Muscle of leg (tissue), 11 donors: ENCODE measurements around the gene PDZD7. TPM values are rescaled to one million over a fixed set of nuclear protein-coding genes. Genes with fewer than 3 reads are reported as not detected.

ENCODE experiments used
- DNase-seq: peaks from one replicate; pipeline ENCODE4 v3.0.0; 2013
- H3K27ac ChIP-seq: one replicate; pipeline ENCODE4 v1.5.1; 2013; ENCODE audit warnings: mild to moderate bottlenecking, low read length, control low read depth
- H3K27me3 ChIP-seq: one replicate; pipeline ENCODE4 v1.6.1; 2013; ENCODE audit warnings: low read length; ENCODE audit not compliant: control insufficient read depth, insufficient read depth
- H3K36me3 ChIP-seq: one replicate; pipeline ENCODE4 v1.6.1; 2013; ENCODE audit warnings: low read length; ENCODE audit not compliant: control insufficient read depth, insufficient read depth
- H3K4me1 ChIP-seq: one replicate; pipeline ENCODE4 v1.6.1; 2013; ENCODE audit warnings: low read length; ENCODE audit not compliant: control insufficient read depth, insufficient read depth
- H3K4me3 ChIP-seq: one replicate; pipeline ENCODE4 v1.5.1; 2013; ENCODE audit warnings: low read length, control low read depth
- H3K9me3 ChIP-seq: replicated peaks from 2 replicates; pipeline ENCODE4 v1.6.1; 2013; ENCODE audit warnings: low read depth, low read length; ENCODE audit not compliant: control insufficient read depth
- WGBS: methylation state at CpG from one replicate; pipeline ENCODE4 v1.1.5; 2013; ENCODE audit warnings: missing lambda C conversion rate; ENCODE audit not compliant: insufficient coverage; 5-methylcytosine and 5-hydroxymethylcytosine counted together
- polyA plus RNA-seq, 8 donors: library from polyadenylated mRNA; unstranded; fragments of 120-200 nt; gene quantifications; one replicate each; pipeline versions ENCODE4 v1.2.1 to v1.2.3, GENCODE V29; 2013; ENCODE audit warnings: inconsistent platforms in 1 of 8, low replicate concordance in 1 of 8; ENCODE audit not compliant: insufficient read length in 8 of 8, insufficient read depth in 1 of 8
- total RNA-seq: library from RNA; stranded (reverse); fragments of 120-200 nt; gene quantifications from one replicate; pipeline ENCODE4 v1.2.4, GENCODE V29; 2013

PDZD7 gene
- total and polyA plus RNA-seq, 9 donors = 0.41 to 6.1 (median 1.2) TPM

- H3K27ac ChIP-seq = peak overlapping the region; percentile 99
- peak; percentile 59 for DNase-seq
- no peaks in the 10 kb centered on the region for H3K9me3 ChIP-seq
- under 1% methylated on average over 63 of the region's 66 CpGs for WGBS
- peaks cover 24% of the 10 kb centered on the region for H3K36me3 ChIP-seq
- peak overlapping the region; percentile 77 for H3K4me3 ChIP-seq
- H3K27me3 ChIP-seq = no peaks in the 10 kb centered on the region
- H3K4me1 ChIP-seq = peaks cover 52% of the 10 kb centered on the region
Measured at GRCh38 chr10:100997360-100998182, 33.4 kb downstream of the PDZD7 start.

GRCh38 chr10:100996678-100997359, 34.1 kb downstream of the PDZD7 start:
- H3K9me3 ChIP-seq = no peaks in the 10 kb centered on the region
- peak overlapping the region; percentile 99 for H3K27ac ChIP-seq
- H3K4me1 ChIP-seq = peaks cover 44% of the 10 kb centered on the region
- H3K4me3 ChIP-seq = peak overlapping the region; percentile 77
- no peaks in the 10 kb centered on the region for H3K27me3 ChIP-seq
- peaks cover 18% of the 10 kb centered on the region for H3K36me3 ChIP-seq
- DNase-seq = peak; percentile 29
- WGBS = 3% methylated on average over 40 of the region's 46 CpGs

- H3K36me3 ChIP-seq = peaks cover 33% of the 10 kb centered on the region
- no peak overlapping the region for H3K27ac ChIP-seq
- no peak for DNase-seq
- no peaks in the 10 kb centered on the region for H3K9me3 ChIP-seq
- no peak overlapping the region for H3K4me3 ChIP-seq
- no peaks in the 10 kb centered on the region for H3K27me3 ChIP-seq
- peaks cover 31% of the 10 kb centered on the region for H3K4me1 ChIP-seq
- WGBS = 24% methylated on average over 2 of the region's 6 CpGs
Measured at GRCh38 chr10:100995181-100995580, 35.7 kb downstream of the PDZD7 start.

- Histone ChIP-seq H3K9me3 (no peaks in the 10 kb centered on the region), H3K36me3 (peaks cover 43% of the 10 kb centered on the region), H3K27ac (no peak overlapping the region), H3K27me3 (no peaks in the 10 kb centered on the region), H3K4me3 (no peak overlapping the region), H3K4me1 (peaks cover 31% of the 10 kb centered on the region)
- DNase-seq = peak; percentile 73
- 48% methylated on average over 9 of the region's 10 CpGs for WGBS
Measured at GRCh38 chr10:100993986-100994708, 36.8 kb downstream of the PDZD7 start.

GRCh38 chr10:100989088-100989487, 41.8 kb downstream of the PDZD7 start:
- no peak overlapping the region for H3K4me3 ChIP-seq
- H3K4me1 ChIP-seq = peaks cover 20% of the 10 kb centered on the region
- no peak for DNase-seq
- peaks cover 63% of the 10 kb centered on the region for H3K36me3 ChIP-seq
- H3K9me3 ChIP-seq = no peaks in the 10 kb centered on the region
- 93% methylated on average over 16 of the region's 21 CpGs for WGBS
- no peaks in the 10 kb centered on the region for H3K27me3 ChIP-seq
- no peak overlapping the region for H3K27ac ChIP-seq

GRCh38 chr10:100988166-100988565, 42.8 kb downstream of the PDZD7 start:
- Histone ChIP-seq H3K36me3 (peaks cover 61% of the 10 kb centered on the region), H3K9me3 (no peaks in the 10 kb centered on the region), H3K4me1 (peaks cover 20% of the 10 kb centered on the region), H3K27me3 (no peaks in the 10 kb centered on the region), H3K27ac (no peak overlapping the region), H3K4me3 (peak overlapping the region; percentile 84)
- DNase-seq = no peak
- WGBS = 63% methylated on average over 9 of the region's 10 CpGs

- under 1% methylated on average over 15 of the region's 15 CpGs for WGBS
- no peaks in the 10 kb centered on the region for H3K9me3 ChIP-seq
- H3K36me3 ChIP-seq = peaks cover 61% of the 10 kb centered on the region
- peak overlapping the region; percentile 40 for H3K27ac ChIP-seq
- H3K27me3 ChIP-seq = no peaks in the 10 kb centered on the region
- peak overlapping the region; percentile 84 for H3K4me3 ChIP-seq
- no peak for DNase-seq
- peaks cover 20% of the 10 kb centered on the region for H3K4me1 ChIP-seq
Measured at GRCh38 chr10:100987685-100988049, 43.3 kb downstream of the PDZD7 start.

GRCh38 chr10:100986952-100987684, 43.8 kb downstream of the PDZD7 start, which contains the start of the genes MRPL43 and TWNK:
MRPL43 (minus strand) TSS chr10:100987497; CDS start chr10:100987443, 54 bp downstream.
TWNK (plus strand) TSS chr10:100987543; CDS start chr10:100988211, 668 bp downstream.
- under 1% methylated on average over 74 of the region's 75 CpGs for WGBS
- Histone ChIP-seq H3K27me3 (no peaks in the 10 kb centered on the region), H3K9me3 (no peaks in the 10 kb centered on the region), H3K4me1 (peaks cover 20% of the 10 kb centered on the region), H3K27ac (peak within 1 kb of the TSS; percentile 40), H3K4me3 (peak within 1 kb of the TSS; percentile 84), H3K36me3 (peaks cover 64% of the 10 kb centered on the region)
- peak; percentile 91 for DNase-seq

- Histone ChIP-seq H3K27ac (no peak overlapping the region), H3K27me3 (no peaks in the 10 kb centered on the region), H3K4me1 (peaks cover 20% of the 10 kb centered on the region), H3K9me3 (no peaks in the 10 kb centered on the region), H3K36me3 (peaks cover 68% of the 10 kb centered on the region), H3K4me3 (peak overlapping the region; percentile 84)
- no peak for DNase-seq
- WGBS = 16% methylated on average over 17 of the region's 17 CpGs
Measured at GRCh38 chr10:100986623-100986951, 44.3 kb downstream of the PDZD7 start.
